ENCODE data around the gene ROCK2. TPM values are rescaled to one million over a fixed set of nuclear protein-coding genes. Genes with fewer than 3 reads are reported as not detected.

Gene ROCK2
- total and polyA plus RNA-seq, 9 of the 15 experiments (the other 6 are each of a cell fraction or from before 2014, with no cell fraction given): 4.9 to 30.6 (median 14.3) TPM

DNA sequence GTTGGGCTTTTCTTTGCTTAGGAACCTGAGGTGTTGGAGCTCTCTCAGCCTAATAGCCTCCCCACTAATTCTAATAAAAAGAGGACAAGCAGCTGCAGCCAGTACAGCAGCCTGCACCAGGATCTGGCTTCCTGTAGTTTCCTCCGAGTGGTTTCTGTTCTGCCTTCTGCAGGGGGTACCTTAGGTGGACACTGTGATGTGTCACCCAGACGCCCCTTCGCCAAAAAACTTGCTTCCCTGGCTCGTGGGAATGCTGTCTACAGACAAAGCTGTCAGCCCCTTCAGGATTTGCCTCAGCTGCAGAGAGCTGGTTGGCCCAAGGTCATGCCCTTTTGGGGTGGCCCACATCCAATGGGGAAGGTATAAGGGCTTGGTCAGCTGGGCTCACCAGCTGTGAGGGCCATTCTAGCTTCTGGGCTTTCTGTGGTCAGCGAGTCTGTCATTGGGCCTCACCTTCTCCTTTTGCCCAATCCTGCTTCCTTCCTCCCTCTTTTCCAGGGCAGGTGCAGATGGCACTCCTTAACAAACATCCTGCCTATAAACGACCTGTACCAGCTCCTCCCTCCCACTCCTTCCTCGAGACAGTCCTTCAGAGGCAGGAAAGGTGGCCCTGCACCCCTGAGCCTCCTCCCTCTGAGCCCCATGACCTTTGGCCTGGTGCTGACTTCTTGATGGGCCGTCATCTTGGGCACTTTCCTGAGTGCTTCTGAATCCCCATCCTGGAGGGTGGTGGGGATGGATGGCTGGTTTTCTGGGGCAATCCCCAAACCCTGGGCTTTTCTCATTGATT, 44.0 kb upstream of the ROCK2 start:
- BruUV-seq (replicated peaks): no TSS peak
- DNase-seq (ENCODE audit: extremely low read depth in 1 of 4, low spot score in 3 of 4) (no peak), ATAC-seq (no peak), FAIRE-seq (no peak)
- ChIA-PET CTCF (ENCODE audit: low intra/inter-chr PET ratio) (no interaction called here), POLR2A (interaction anchor here (0.6 kb wide), 1 partner anchor 576 kb away, joined by 5 read pairs; the partner anchor contains the start of gene PDIA6)
- Histone ChIP-seq H3K4me1 (replicated peaks in 1 of 2; ENCODE audit: control insufficient read depth in 2 of 2, insufficient read depth in 2 of 2, low read length in 2 of 2) (peaks cover 0 to 8% of the 10 kb centered on the region in 2 experiments; a peak in 3 of 5 replicates), H3K79me2 (ENCODE audit: control insufficient read depth, insufficient read depth, low read length) (no peaks in the 10 kb centered on the region), H3K4me2 (ENCODE audit: insufficient read depth, low read length) (no peak overlapping the region), H2AFZ (ENCODE audit: low read depth, low read length) (peak overlapping the region; percentile 38), H3K9me3 (replicated peaks; ENCODE audit: control insufficient read depth, insufficient read depth, low read depth, low read length) (no peaks in the 10 kb centered on the region), H3K27ac (ENCODE audit: extremely low read depth, low read depth, low read length) (no peak overlapping the region), H3K9me1 (ENCODE audit: control insufficient read depth, insufficient read depth, low read length) (no peaks in the 10 kb centered on the region), H3K9ac (ENCODE audit: insufficient read depth in 1 of 2, low read depth in 2 of 2, low read length in 2 of 2) (no peak overlapping the region; a peak in 1 of 4 replicates), H3K36me3 (ENCODE audit: control insufficient read depth, insufficient read depth, low read length) (no peaks in the 10 kb centered on the region), H3K27me3 (ENCODE audit: control insufficient read depth in 2 of 2, insufficient read depth in 2 of 2, low read length in 2 of 2) (no peaks in the 10 kb centered on the region), H3K4me3 (no peak overlapping the region), H4K20me1 (replicated peaks; ENCODE audit: control insufficient read depth, insufficient read depth, low read length) (no peaks in the 10 kb centered on the region)
- 30% methylated on average over 7 of the region's 8 CpGs for WGBS (ENCODE audit: insufficient coverage, low coverage, missing lambda C conversion rate)
- intact Hi-C loops (cut with micrococcal nuclease) (no loop called here), in situ Hi-C loops (cut with MboI) (no loop called here)
- TF ChIP-seq, protein P1, sequence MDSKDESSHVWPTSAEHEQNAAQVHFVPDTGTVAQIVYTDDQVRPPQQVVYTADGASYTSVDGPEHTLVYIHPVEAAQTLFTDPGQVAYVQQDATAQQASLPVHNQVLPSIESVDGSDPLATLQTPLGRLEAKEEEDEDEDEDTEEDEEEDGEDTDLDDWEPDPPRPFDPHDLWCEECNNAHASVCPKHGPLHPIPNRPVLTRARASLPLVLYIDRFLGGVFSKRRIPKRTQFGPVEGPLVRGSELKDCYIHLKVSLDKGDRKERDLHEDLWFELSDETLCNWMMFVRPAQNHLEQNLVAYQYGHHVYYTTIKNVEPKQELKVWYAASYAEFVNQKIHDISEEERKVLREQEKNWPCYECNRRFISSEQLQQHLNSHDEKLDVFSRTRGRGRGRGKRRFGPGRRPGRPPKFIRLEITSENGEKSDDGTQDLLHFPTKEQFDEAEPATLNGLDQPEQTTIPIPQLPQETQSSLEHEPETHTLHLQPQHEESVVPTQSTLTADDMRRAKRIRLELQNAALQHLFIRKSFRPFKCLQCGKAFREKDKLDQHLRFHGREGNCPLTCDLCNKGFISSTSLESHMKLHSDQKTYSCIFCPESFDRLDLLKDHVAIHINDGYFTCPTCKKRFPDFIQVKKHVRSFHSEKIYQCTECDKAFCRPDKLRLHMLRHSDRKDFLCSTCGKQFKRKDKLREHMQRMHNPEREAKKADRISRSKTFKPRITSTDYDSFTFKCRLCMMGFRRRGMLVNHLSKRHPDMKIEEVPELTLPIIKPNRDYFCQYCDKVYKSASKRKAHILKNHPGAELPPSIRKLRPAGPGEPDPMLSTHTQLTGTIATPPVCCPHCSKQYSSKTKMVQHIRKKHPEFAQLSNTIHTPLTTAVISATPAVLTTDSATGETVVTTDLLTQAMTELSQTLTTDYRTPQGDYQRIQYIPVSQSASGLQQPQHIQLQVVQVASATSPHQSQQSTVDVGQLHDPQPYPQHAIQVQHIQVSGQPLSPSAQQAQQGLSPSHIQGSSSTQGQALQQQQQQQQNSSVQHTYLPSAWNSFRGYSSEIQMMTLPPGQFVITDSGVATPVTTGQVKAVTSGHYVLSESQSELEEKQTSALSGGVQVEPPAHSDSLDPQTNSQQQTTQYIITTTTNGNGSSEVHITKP (IDR thresholded peaks at IDR 0.05; ENCODE audit: partially characterized antibody): no peak
- TF ChIP-seq ZFP1 (CRISPR knock-in tag; IDR thresholded peaks at IDR 0.05) (no peak), SIN3B (IDR thresholded peaks at IDR 0.05; ENCODE audit: low read depth) (no peak), YY1 (IDR thresholded peaks at IDR 0.05; ENCODE audit: borderline replicate concordance in 1 of 3, control insufficient read depth in 1 of 3, extremely low read depth in 1 of 3, insufficient read depth in 3 of 3, insufficient read length in 1 of 3, insufficient replicate concordance in 2 of 3, low read depth in 1 of 3, low read length in 2 of 3) (peak in 1 of 3 experiments; percentile 18), SMAD4 (CRISPR knock-in tag; conservative IDR thresholded peaks at IDR 0.05) (no peak), SMARCE1 (IDR thresholded peaks at IDR 0.05) (no peak), HNRNPUL1 (IDR thresholded peaks at IDR 0.05; ENCODE audit: low read length) (no peak), PCBP2 (IDR thresholded peaks at IDR 0.05; ENCODE audit: low read depth, low read length, poor library complexity, severe bottlenecking) (no peak), CBX5 (IDR thresholded peaks at IDR 0.05; ENCODE audit: borderline replicate concordance, low read depth) (no peak), DPF2 (IDR thresholded peaks at IDR 0.05) (no peak)
- TF ChIP-seq, protein P2, sequence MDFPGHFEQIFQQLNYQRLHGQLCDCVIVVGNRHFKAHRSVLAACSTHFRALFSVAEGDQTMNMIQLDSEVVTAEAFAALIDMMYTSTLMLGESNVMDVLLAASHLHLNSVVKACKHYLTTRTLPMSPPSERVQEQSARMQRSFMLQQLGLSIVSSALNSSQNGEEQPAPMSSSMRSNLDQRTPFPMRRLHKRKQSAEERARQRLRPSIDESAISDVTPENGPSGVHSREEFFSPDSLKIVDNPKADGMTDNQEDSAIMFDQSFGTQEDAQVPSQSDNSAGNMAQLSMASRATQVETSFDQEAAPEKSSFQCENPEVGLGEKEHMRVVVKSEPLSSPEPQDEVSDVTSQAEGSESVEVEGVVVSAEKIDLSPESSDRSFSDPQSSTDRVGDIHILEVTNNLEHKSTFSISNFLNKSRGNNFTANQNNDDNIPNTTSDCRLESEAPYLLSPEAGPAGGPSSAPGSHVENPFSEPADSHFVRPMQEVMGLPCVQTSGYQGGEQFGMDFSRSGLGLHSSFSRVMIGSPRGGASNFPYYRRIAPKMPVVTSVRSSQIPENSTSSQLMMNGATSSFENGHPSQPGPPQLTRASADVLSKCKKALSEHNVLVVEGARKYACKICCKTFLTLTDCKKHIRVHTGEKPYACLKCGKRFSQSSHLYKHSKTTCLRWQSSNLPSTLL (IDR thresholded peaks at IDR 0.05): no peak
- TF ChIP-seq, protein P3, sequence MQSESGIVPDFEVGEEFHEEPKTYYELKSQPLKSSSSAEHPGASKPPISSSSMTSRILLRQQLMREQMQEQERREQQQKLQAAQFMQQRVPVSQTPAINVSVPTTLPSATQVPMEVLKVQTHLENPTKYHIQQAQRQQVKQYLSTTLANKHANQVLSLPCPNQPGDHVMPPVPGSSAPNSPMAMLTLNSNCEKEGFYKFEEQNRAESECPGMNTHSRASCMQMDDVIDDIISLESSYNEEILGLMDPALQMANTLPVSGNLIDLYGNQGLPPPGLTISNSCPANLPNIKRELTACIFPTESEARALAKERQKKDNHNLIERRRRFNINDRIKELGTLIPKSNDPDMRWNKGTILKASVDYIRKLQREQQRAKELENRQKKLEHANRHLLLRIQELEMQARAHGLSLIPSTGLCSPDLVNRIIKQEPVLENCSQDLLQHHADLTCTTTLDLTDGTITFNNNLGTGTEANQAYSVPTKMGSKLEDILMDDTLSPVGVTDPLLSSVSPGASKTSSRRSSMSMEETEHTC (IDR thresholded peaks at IDR 0.05): no peak
- TF ChIP-seq, protein P4, sequence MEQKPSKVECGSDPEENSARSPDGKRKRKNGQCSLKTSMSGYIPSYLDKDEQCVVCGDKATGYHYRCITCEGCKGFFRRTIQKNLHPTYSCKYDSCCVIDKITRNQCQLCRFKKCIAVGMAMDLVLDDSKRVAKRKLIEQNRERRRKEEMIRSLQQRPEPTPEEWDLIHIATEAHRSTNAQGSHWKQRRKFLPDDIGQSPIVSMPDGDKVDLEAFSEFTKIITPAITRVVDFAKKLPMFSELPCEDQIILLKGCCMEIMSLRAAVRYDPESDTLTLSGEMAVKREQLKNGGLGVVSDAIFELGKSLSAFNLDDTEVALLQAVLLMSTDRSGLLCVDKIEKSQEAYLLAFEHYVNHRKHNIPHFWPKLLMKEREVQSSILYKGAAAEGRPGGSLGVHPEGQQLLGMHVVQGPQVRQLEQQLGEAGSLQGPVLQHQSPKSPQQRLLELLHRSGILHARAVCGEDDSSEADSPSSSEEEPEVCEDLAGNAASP (IDR thresholded peaks at IDR 0.05): no peak
